Heart left ventricle (tissue), 16 donors: Measurements from ENCODE around the gene CENPV. TPM values are rescaled to one million over a fixed set of nuclear protein-coding genes. Genes with fewer than 3 reads are reported as not detected.

Source experiments
- ATAC-seq, 4 donors: fragments of 200-7000 bp; cut with Tn5 transposase; one replicate each; pipeline ENCODE4 v1.9.1; 2020 to 2022; ENCODE audit warnings: moderate library complexity in 4 of 4, mild to moderate bottlenecking in 3 of 4, moderate number of reproducible peaks in 1 of 4
- DNase-seq, 5 donors: peaks; one replicate each; pipeline ENCODE4 v3.0.0-alpha.2; 2020
- H3K27ac ChIP-seq, 12 donors: fragments of 200-600 bp; sonication (generic) in 4 of 12; one replicate each; pipeline versions ENCODE4 v1.5.0 to v1.8.0; 2016 to 2022; ENCODE audit warnings: mild to moderate bottlenecking in 2 of 12
- H3K27me3 ChIP-seq, 9 donors: fragments of 200-600 bp; sonication (generic) in 2 of 9; one replicate each; pipeline versions ENCODE4 v1.5.1 to v1.8.0; 2016 to 2022; ENCODE audit warnings: mild to moderate bottlenecking in 3 of 9
- H3K36me3 ChIP-seq, 9 donors: fragments of 200-600 bp; sonication (generic) in 2 of 9; one replicate each; pipeline versions ENCODE4 v1.5.0 to v1.8.0; 2018 to 2022; ENCODE audit warnings: mild to moderate bottlenecking in 2 of 9
- H3K4me1 ChIP-seq, 12 donors: fragments of 200-600 bp; sonication (generic) in 4 of 12; one replicate each; pipeline versions ENCODE4 v1.5.0 to v1.8.0; 2016 to 2022; ENCODE audit warnings: mild to moderate bottlenecking in 3 of 12
- H3K4me3 ChIP-seq, 12 donors: fragments of 200-600 bp; sonication (generic) in 4 of 12; one replicate each; pipeline versions ENCODE4 v1.5.0 to v1.8.0; 2017 to 2022; ENCODE audit warnings: mild to moderate bottlenecking in 9 of 12, moderate library complexity in 4 of 12
- H3K9me3 ChIP-seq, 12 donors: fragments of 200-600 bp; sonication (generic) in 4 of 12; one replicate each; pipeline versions ENCODE4 v1.5.0 to v1.8.0; 2016 to 2022; ENCODE audit warnings: mild to moderate bottlenecking in 1 of 12
- CTCF ChIP-seq, 12 donors: fragments of 200-600 bp; sonication (generic) in 4 of 12; IDR thresholded peaks; one replicate each; pipeline versions ENCODE4 v1.5.0 to v1.8.0; 2018 to 2022; ENCODE audit warnings: antibody characterized with exemption in 12 of 12, mild to moderate bottlenecking in 5 of 12
- POLR2A ChIP-seq, 2 donors: fragments of 450-650 bp; IDR thresholded peaks; one replicate each; pipeline ENCODE4 v1.6.1; 2017; ENCODE audit warnings: antibody characterized with exemption in 2 of 2, mild to moderate bottlenecking in 2 of 2, moderate library complexity in 2 of 2
- WGBS, 4 donors: extraction: QIAGEN DNeasy Blood & Tissue Kit in 2 of 4; methylation state at CpG; one replicate each; pipeline versions ENCODE4 v1.1.5 to v1.1.7; 2013 to 2018; 5-methylcytosine and 5-hydroxymethylcytosine counted together
- intact Hi-C, 10 donors: fragments of 100-400 bp; cut with DNase I; formaldehyde crosslinking; loops; one replicate each; pipeline versions ENCODE4 v1.11.1 to v1.14.2; 2022
- polyA plus RNA-seq, 2 donors: library from polyadenylated mRNA; stranded (reverse); fragments of 200-250 nt; gene quantifications; one replicate each; pipeline ENCODE4 v1.2.3, GENCODE V29; 2013
- total RNA-seq, 9 donors: library from RNA; depleted of rRNA in 2 of 9; stranded (reverse); fragments of >200 nt in 2 of 9; fragmentation: NEBNext Ultra II Directional in 3 of 9; extraction: Animal tissue kit (Norgen Biotek cat#: 25700) in 3 of 9; gene quantifications; one replicate each; pipeline versions ENCODE4 v1.1.0 to v1.2.4, GENCODE V29; 2016 to 2023
- donor health status: ischemic (EF 13 %, LVEDD 7.1; RV severe dilation, severe dysfunction).
- donor health status: healthy with polysubstance abuse.
- donor health status: DM: no; HTN: yes; CAD: no.
- donor health status: DM: no; HTN: no; CAD: no.
- donor health status: ischemic (EF 25% LVEDD 6.9; RV normal size, moderate dysfunction).
- donor health status: ischemic (EF 25% LVEDD 5.7; RV mildly dilated, moderate dysfunction).
- donor health status: healthy.
- donor health status: DM: yes; HTN: yes; CAD: no.
- donor health status: ischemic (EF 35%, LVEDD 5.7; RV mildly dilated, moderate dysfunction).
- donor health status: nonischemic (EF 11% LVEDD 7.7; RV severe dilation, severe dysfunction).
- donor health status: DM: yes; HTN: yes; CAD: no.
- donor health status: PGD.
- donor health status: ischemic (EF 29% LVEDD 5.4; RV normal size, mild dysfunction).
- donor health status: nonischemic (EF 23%, LVEDD 6.1; RV moderate dilation, normal function).

The CENPV gene
- total and polyA plus RNA-seq, 11 donors: 9.1 to 18.7 (median 11.5) TPM

GRCh38 chr17:16354585-16354984 is 1.3 kb upstream of the CENPV start:
- no peak for ATAC-seq
- Histone ChIP-seq H3K27me3 (peaks cover 0 to 14% (median 0%) of the 10 kb centered on the region in 9 donors), H3K27ac (no peak overlapping the region), H3K4me3 (no peak overlapping the region), H3K36me3 (peaks cover 0 to 2% (median 0%) of the 10 kb centered on the region in 9 donors), H3K9me3 (no peaks in the 10 kb centered on the region), H3K4me1 (peaks cover 0 to 19% (median 7%) of the 10 kb centered on the region in 12 donors)
- TF ChIP-seq CTCF (IDR thresholded peaks at IDR 0.05) (no peak), POLR2A (IDR thresholded peaks at IDR 0.05) (no peak)
- intact Hi-C loops: no loop called here
- 83 to 94% (median 89%) methylated on average over 14 of the region's 14 CpGs for WGBS, 4 donors
- DNase-seq: no peak

DNA sequence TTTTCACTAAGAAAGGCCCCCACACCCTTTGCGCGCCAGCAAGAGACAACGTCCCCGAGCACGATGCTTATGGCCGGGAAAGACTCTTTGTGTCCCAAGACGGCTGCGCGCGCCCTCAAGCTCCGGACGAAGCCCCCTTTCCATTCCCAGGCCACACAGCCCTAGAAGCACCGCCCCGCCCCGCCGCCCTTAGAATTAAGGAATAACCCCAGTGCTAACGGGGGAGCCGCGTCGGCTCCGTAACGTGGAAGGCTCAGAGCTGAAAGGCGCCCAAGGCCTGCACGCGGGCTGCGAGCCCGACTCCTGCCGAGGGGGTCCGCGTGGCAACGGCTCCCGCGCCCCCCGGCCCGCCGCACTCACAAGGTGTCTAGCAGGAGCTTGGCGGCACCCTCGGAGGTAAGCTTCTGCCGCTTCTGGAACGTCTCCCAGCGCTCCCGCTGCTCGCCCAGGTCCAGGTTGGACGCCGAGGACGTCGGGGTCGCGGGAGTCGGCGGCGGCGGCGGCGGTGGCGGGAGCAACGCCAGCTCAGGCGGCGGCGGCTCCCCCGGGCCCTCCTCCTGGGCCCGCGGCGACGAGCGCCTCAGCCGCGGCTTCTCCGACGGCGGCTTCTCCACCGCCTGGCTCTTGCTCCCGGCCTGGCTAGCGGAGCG is 477 bp downstream of the CENPV start:
- Histone ChIP-seq H3K4me3 (peak overlapping the region; percentile 48 to 85 (median 66)), H3K36me3 (peaks cover 0 to 12% (median 0%) of the 10 kb centered on the region in 9 donors), H3K27ac (peak overlapping the region in 3 of 12 donors; percentile 14 to 54 (median 42)), H3K9me3 (no peaks in the 10 kb centered on the region), H3K27me3 (peaks cover 0 to 14% (median 0%) of the 10 kb centered on the region in 9 donors), H3K4me1 (peaks cover 0 to 19% (median 7%) of the 10 kb centered on the region in 12 donors)
- TF ChIP-seq POLR2A (IDR thresholded peaks at IDR 0.05) (no peak), CTCF (IDR thresholded peaks at IDR 0.05) (no peak)
- WGBS, 4 donors: 0 to 1% (median 0%) methylated on average over 14 to 75 of the region's 75 CpGs
- ATAC-seq (peak in 3 of 4 donors; percentile 8 to 64 (median 61)), DNase-seq (peak in 3 of 5 donors; percentile 23 to 63 (median 33))
- intact Hi-C loops: no loop called here

DNA sequence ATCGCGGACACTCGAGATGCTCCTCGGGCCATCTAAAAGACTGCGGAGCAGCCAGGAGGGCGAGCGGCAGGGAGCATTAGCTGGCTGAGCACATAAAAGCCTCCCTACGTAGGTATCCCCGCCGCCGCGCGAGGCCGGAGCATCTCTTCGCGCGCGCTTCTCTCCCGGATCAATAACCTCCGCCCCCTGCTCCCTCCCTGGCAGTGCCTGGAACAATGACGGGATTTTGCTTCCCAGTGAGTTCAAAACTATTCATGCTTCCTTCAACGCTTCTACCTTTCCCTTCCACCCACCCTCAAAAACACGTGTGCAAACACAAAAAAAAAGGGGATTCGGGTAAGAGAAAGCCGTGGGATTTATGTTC is 984 bp downstream of the CENPV start:
- Histone ChIP-seq H3K27ac (no peak overlapping the region), H3K4me1 (peaks cover 0 to 19% (median 7%) of the 10 kb centered on the region in 12 donors), H3K36me3 (peaks cover 0 to 12% (median 0%) of the 10 kb centered on the region in 9 donors), H3K9me3 (no peaks in the 10 kb centered on the region), H3K27me3 (peaks cover 0 to 14% (median 0%) of the 10 kb centered on the region in 9 donors), H3K4me3 (peak overlapping the region; percentile 48 to 85 (median 66))
- intact Hi-C loops: no loop called here
- peak in 3 of 4 donors; percentile 34 to 47 (median 39) for ATAC-seq
- WGBS, 4 donors: 2 to 5% (median 3%) methylated on average over 25 of the region's 25 CpGs
- no peak for TF ChIP-seq CTCF (IDR thresholded peaks at IDR 0.05)
- no peak for TF ChIP-seq POLR2A (IDR thresholded peaks at IDR 0.05)
- no peak for DNase-seq

DNA sequence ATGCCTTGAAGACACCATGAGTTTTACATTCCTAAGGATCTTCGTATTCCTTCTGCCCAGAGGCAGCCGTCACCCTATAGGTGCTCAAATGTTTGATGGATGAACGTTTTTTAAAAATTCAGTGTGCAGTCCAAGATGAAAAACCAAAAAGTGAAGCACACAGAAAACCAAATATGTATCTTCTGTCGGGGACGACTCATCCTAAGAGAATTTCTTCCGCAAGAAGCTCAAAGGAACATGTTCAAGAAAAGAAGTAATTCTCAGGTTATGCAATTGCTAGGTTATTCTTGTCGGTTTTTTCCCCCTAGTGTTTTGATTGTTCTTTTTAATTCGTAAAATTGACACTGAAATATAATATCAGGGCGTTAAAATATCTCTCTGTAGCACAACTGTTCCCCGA is 1.4 kb downstream of the CENPV start:
- ATAC-seq: no peak

More for the DNA sequence above, 1.4 kb downstream of the CENPV start:
- no peak for DNase-seq
- H3K36me3 ChIP-seq: peaks cover 0 to 12% (median 0%) of the 10 kb centered on the region in 9 donors
- no peak overlapping the region for H3K27ac ChIP-seq
- no peaks in the 10 kb centered on the region for H3K9me3 ChIP-seq
- H3K27me3 ChIP-seq: peaks cover 0 to 14% (median 0%) of the 10 kb centered on the region in 9 donors
- 53 to 59% (median 54%) methylated on average over 10 of the region's 10 CpGs for WGBS, 4 donors
- peak overlapping the region in 11 of 12 donors; percentile 50 to 85 (median 68) for H3K4me3 ChIP-seq
- TF ChIP-seq POLR2A (IDR thresholded peaks at IDR 0.05) (no peak), CTCF (IDR thresholded peaks at IDR 0.05) (no peak)
- intact Hi-C loops: no loop called here
- H3K4me1 ChIP-seq: peaks cover 0 to 19% (median 7%) of the 10 kb centered on the region in 12 donors
